ENCODE results near the gene RYR1.

RYR1 gene

DNA sequence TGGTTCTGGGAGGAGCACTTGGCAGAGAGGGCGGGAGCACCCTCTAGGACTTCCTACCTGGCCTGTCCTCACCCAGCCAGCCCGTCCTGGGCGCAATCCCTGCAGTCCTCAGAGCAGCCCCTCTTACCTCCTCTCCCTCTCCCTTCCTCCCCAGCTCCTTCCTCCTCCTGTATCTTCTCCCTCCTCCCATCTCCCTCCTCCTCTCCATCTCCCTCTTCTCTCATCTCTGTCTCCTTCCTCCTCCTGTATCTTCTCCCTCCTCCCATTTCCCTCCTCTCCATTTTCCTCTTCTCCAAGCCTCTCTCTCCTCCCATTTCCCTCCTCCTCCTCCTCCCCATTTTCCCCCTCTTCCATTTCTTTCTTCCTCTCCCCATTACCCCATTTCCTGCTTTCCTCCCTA lies 89.8 kb downstream of the RYR1 start:
- TF ChIP-seq, protein P1, sequence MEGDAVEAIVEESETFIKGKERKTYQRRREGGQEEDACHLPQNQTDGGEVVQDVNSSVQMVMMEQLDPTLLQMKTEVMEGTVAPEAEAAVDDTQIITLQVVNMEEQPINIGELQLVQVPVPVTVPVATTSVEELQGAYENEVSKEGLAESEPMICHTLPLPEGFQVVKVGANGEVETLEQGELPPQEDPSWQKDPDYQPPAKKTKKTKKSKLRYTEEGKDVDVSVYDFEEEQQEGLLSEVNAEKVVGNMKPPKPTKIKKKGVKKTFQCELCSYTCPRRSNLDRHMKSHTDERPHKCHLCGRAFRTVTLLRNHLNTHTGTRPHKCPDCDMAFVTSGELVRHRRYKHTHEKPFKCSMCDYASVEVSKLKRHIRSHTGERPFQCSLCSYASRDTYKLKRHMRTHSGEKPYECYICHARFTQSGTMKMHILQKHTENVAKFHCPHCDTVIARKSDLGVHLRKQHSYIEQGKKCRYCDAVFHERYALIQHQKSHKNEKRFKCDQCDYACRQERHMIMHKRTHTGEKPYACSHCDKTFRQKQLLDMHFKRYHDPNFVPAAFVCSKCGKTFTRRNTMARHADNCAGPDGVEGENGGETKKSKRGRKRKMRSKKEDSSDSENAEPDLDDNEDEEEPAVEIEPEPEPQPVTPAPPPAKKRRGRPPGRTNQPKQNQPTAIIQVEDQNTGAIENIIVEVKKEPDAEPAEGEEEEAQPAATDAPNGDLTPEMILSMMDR (IDR thresholded peaks at IDR 0.05; ENCODE audit: low read depth, low read length) = no peak
- H3K9me3 ChIP-seq = no peaks in the 10 kb centered on the region
- no peaks in the 10 kb centered on the region for H3K27me3 ChIP-seq
- no peaks in the 10 kb centered on the region for H3K36me3 ChIP-seq
- no peaks in the 10 kb centered on the region for H3K4me1 ChIP-seq
- no peak overlapping the region for H3K4me3 ChIP-seq (ENCODE audit: low read depth, low read length)
- DNase-seq = no peak

DNA sequence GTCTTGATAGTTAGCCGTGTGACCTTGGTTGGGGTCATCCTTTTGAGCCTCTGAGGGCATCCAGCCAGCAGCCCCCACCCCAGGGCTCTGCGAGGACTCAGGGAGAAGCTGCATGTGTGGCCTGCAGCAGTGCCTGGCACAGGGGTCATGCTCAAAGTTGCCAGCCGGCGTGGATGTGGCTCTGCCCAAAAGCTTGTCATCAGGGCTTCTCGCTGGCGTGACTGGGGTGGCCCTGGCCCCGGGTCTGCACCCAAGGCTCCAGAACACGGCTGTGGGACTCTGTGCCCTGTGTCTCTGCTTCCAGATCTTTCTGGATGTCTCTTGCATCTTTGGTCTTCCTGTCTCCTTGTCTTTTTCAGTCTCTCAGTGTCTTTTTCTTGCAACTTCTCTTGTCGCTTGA lies 90.9 kb downstream of the RYR1 start:
- Histone ChIP-seq H3K36me3 (no peaks in the 10 kb centered on the region), H3K9me3 (no peaks in the 10 kb centered on the region), H3K4me3 (ENCODE audit: low read depth, low read length) (no peak overlapping the region), H3K27me3 (no peaks in the 10 kb centered on the region), H3K4me1 (no peaks in the 10 kb centered on the region)
- DNase-seq = no peak
- TF ChIP-seq, protein P1 (IDR thresholded peaks at IDR 0.05; ENCODE audit: low read depth, low read length) = no peak

DNA sequence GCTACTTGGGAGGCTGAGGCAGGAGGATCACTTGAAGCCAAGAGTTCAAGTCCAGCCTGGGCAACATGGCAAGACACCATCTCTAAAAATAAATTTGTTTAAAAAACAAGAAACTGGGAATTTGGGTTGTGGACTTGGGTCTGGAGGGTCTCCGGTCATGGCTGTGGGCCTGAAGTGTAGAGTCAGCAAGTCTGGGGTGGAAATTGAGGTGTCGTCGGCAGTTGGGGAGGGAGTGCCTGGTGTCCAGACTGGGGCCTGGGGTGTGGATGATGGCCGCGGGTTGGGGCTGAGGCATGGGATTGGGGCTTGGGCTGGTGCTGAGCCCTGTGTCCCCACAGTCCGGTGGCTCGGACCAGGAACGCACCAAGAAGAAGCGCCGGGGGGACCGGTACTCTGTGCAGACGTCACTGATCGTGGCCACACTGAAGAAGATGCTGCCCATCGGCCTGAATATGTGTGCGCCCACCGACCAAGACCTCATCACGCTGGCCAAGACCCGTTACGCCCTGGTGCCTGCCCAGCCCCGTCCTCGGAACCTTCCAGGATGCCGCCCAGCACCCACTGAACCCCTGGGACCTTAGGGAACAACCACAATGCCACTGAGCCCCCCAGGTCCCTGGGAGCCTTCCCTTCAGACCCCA lies 91.6 kb downstream of the RYR1 start:
- no peaks in the 10 kb centered on the region for H3K9me3 ChIP-seq
- no peaks in the 10 kb centered on the region for H3K27me3 ChIP-seq
- H3K36me3 ChIP-seq = no peaks in the 10 kb centered on the region
- no peak overlapping the region for H3K4me3 ChIP-seq (ENCODE audit: low read depth, low read length)
- H3K4me1 ChIP-seq = no peaks in the 10 kb centered on the region
- TF ChIP-seq, protein P1 (IDR thresholded peaks at IDR 0.05; ENCODE audit: low read depth, low read length) = no peak
- DNase-seq = no peak

DNA sequence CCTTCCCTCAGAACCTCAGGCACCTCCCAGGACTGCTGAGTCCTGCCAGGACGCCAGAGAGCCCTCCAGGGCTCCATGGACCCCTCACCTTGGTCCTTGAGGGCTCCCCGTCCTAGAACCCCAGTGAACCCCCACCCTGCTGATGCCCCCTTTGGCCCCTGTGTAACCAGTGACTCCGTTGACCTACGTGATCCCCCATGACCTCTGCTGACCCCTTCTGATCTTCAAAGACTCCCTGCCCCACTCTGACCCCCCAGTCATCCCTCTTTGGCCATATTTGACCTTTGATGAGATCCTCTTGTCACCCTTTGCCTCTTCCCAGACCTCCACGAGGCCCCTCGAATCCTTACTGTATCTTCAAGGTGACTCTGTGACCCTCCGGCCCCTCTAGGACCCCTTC lies 92.9 kb downstream of the RYR1 start:
- no peak for DNase-seq
- TF ChIP-seq, protein P1 (IDR thresholded peaks at IDR 0.05; ENCODE audit: low read depth, low read length) = no peak
- Histone ChIP-seq H3K36me3 (no peaks in the 10 kb centered on the region), H3K9me3 (no peaks in the 10 kb centered on the region), H3K4me3 (ENCODE audit: low read depth, low read length) (no peak overlapping the region), H3K27me3 (no peaks in the 10 kb centered on the region), H3K4me1 (no peaks in the 10 kb centered on the region)

DNA sequence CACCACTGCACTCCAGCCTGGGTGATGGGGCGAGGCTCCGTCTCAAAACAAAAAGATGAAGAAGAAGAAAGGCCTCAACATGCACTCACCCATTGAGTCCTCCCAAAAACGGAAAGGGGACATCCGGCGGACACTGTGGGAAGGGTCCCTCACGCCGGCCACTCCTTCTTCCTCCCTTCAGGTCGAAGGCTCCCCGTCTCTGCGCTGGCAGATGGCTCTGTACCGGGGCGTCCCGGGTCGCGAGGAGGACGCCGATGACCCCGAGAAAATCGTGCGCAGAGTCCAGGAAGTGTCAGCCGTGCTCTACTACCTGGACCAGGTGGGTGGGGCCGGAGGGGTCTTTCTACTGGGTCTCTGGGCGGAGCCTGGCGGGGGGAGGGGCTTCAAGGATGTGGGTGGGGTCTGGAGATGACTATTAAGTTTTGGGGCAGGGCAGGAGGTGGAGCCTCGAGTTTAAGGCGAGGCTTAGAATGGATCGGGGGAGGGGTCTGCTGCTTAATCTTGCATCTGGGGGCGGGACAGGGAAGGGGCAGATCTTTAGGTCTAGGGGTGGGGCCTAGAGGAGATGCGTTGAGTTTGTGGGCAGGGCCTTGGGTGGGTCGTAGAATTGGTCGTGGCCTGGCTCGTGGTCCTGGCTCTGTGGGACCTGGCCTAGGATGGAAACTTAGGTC lies 94.1 kb downstream of the RYR1 start:
- DNase-seq = no peak
- Histone ChIP-seq H3K9me3 (no peaks in the 10 kb centered on the region), H3K4me1 (no peaks in the 10 kb centered on the region), H3K36me3 (no peaks in the 10 kb centered on the region), H3K27me3 (no peaks in the 10 kb centered on the region), H3K4me3 (ENCODE audit: low read depth, low read length) (no peak overlapping the region)
- TF ChIP-seq, protein P1 (IDR thresholded peaks at IDR 0.05; ENCODE audit: low read depth, low read length) = no peak

DNA sequence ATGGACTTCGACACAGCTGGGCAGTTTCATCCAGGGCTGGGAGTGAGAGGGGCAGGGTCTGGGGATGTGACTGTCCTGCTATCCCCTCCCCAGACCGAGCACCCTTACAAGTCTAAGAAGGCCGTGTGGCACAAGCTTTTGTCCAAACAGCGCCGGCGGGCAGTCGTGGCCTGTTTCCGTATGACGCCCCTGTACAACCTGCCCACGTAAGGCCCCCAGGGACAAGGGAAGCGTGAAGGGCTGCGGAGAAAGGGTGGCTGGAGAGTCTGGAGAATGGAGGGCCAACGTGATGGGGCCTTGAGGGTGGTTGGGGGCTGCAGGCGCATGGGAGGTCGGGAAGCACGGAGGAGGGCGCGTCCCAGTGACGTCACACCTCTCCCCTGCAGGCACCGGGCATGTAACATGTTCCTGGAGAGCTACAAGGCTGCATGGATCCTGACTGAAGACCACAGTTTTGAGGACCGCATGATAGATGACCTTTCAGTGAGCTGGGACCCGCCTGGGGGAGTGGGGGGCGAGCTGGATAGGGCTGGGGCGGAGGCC lies 94.8 kb downstream of the RYR1 start:
- no peak for DNase-seq
- Histone ChIP-seq H3K9me3 (no peaks in the 10 kb centered on the region), H3K4me1 (no peaks in the 10 kb centered on the region), H3K4me3 (ENCODE audit: low read depth, low read length) (no peak overlapping the region), H3K36me3 (no peaks in the 10 kb centered on the region), H3K27me3 (no peaks in the 10 kb centered on the region)
- TF ChIP-seq, protein P1 (IDR thresholded peaks at IDR 0.05; ENCODE audit: low read depth, low read length) = no peak
